Stomach smooth muscle (tissue), 2 donors: ENCODE results near the gene POP5.

Experiments
- H3K27ac ChIP-seq: one replicate; pipeline ENCODE4 v1.7.0; 2013; ENCODE audit warnings: mild to moderate bottlenecking, low read length, inconsistent platforms
- H3K27me3 ChIP-seq, 2 donors: one replicate each; pipeline ENCODE4 v1.7.0; 2013; ENCODE audit warnings: low read length in 2 of 2; ENCODE audit not compliant: insufficient read depth in 2 of 2, control insufficient read depth in 1 of 2
- H3K36me3 ChIP-seq, 2 donors: one replicate each; pipeline ENCODE4 v1.7.0; 2013; ENCODE audit warnings: low read length in 2 of 2; ENCODE audit not compliant: control insufficient read depth in 2 of 2, insufficient read depth in 2 of 2
- H3K4me1 ChIP-seq: one replicate; pipeline ENCODE4 v1.7.0; 2013; ENCODE audit warnings: low read length; ENCODE audit not compliant: control insufficient read depth, insufficient read depth
- H3K4me3 ChIP-seq, 2 donors: one replicate each; pipeline ENCODE4 v1.7.0; 2013; ENCODE audit warnings: low read length in 2 of 2
- H3K9ac ChIP-seq, 2 donors: one replicate each; pipeline ENCODE4 v1.7.0; 2013; ENCODE audit warnings: low read length in 2 of 2, mild to moderate bottlenecking in 1 of 2
- H3K9me3 ChIP-seq, 2 donors: one replicate each; pipeline ENCODE4 v1.7.0; 2013; ENCODE audit warnings: low read length in 2 of 2; ENCODE audit not compliant: control insufficient read depth in 2 of 2
- donor health status: healthy.
- donor health status: Pancreatic carcinoma.

POP5 gene

GRCh38 chr12:120562906-120563305 lies 18.3 kb downstream of the POP5 start:
- peaks cover 5% of the 10 kb centered on the region for H3K4me1 ChIP-seq
- H3K27ac ChIP-seq = peak overlapping the region; percentile 11
- H3K4me3 ChIP-seq = no peak overlapping the region
- H3K27me3 ChIP-seq = no peaks in the 10 kb centered on the region
- peaks cover 57 to 63% of the 10 kb centered on the region in 2 donors for H3K36me3 ChIP-seq
- no peak overlapping the region for H3K9ac ChIP-seq
- H3K9me3 ChIP-seq = no peaks in the 10 kb centered on the region

- Histone ChIP-seq H3K4me3 (no peak overlapping the region), H3K9ac (no peak overlapping the region), H3K36me3 (peaks cover 44 to 45% of the 10 kb centered on the region in 2 donors), H3K27me3 (no peaks in the 10 kb centered on the region), H3K27ac (no peak overlapping the region), H3K9me3 (no peaks in the 10 kb centered on the region), H3K4me1 (no peaks in the 10 kb centered on the region)
Measured at GRCh38 chr12:120557589-120557988, 23.6 kb downstream of the POP5 start.

DNA sequence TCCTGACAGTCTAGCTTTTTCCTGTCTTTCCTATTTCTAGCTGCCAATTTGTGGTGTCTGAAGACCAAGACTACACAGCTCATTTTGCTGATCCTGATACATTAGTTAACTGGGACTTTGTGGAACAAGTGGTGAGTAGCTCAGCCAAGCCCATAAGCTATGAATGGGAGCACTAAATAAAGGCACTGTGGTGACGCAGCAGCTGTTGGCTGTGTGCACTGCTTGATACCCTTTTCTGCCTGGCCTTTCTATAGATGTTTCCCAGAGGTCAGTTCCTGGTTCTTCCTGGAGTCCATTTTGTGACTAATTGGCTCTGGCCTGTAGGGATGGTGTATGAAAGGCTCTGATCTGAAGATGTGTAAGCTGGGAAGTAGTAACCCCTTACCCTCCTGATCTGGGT lies 26.5 kb downstream of the POP5 start:
- no peak overlapping the region for H3K9ac ChIP-seq
- H3K27ac ChIP-seq = no peak overlapping the region
- H3K4me3 ChIP-seq = no peak overlapping the region
- no peaks in the 10 kb centered on the region for H3K9me3 ChIP-seq
- no peaks in the 10 kb centered on the region for H3K27me3 ChIP-seq
- peaks cover 29 to 31% of the 10 kb centered on the region in 2 donors for H3K36me3 ChIP-seq
- H3K4me1 ChIP-seq = peaks cover 3% of the 10 kb centered on the region

- H3K4me1 ChIP-seq = peaks cover 21% of the 10 kb centered on the region
- H3K4me3 ChIP-seq = no peak overlapping the region
- no peaks in the 10 kb centered on the region for H3K9me3 ChIP-seq
- no peak overlapping the region for H3K27ac ChIP-seq
- H3K9ac ChIP-seq = no peak overlapping the region
- no peaks in the 10 kb centered on the region for H3K27me3 ChIP-seq
- peaks cover 24 to 28% of the 10 kb centered on the region in 2 donors for H3K36me3 ChIP-seq
Measured at GRCh38 chr12:120546050-120546386, 35.2 kb downstream of the POP5 start.

- Histone ChIP-seq H3K9ac (no peak overlapping the region), H3K27ac (no peak overlapping the region), H3K4me3 (no peak overlapping the region), H3K27me3 (no peaks in the 10 kb centered on the region), H3K9me3 (no peaks in the 10 kb centered on the region), H3K36me3 (peaks cover 24 to 28% of the 10 kb centered on the region in 2 donors), H3K4me1 (peaks cover 20% of the 10 kb centered on the region)
Measured at GRCh38 chr12:120544691-120545090, 36.5 kb downstream of the POP5 start.

GRCh38 chr12:120542166-120542565 lies 39.0 kb downstream of the POP5 start:
- Histone ChIP-seq H3K36me3 (peaks cover 9 to 10% of the 10 kb centered on the region in 2 donors), H3K27ac (no peak overlapping the region)

DNA sequence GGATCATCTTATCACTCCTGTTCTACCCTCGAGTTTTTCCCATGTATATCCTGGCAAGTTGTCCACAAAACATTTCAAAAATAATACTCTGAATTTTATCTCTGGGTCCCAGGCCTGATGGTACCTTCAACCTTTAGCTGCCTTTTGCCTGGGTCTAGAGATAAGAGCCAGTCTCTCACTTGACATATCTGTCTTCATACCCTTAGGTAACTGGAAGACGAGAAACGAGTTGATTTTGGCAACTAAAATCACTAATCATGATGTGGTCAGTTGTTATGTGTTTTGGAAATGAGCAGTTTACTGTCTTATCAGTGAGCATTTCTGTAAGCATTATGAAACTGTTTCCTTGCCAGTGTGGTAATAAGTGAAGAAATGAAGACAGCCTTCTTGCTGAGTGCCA lies 40.8 kb downstream of the POP5 start:
- peak overlapping the region; percentile 37 for H3K27ac ChIP-seq
- H3K36me3 ChIP-seq = peaks cover 0 to 3% of the 10 kb centered on the region in 2 donors
- no peak overlapping the region for H3K4me3 ChIP-seq
- H3K9ac ChIP-seq = no peak overlapping the region
- H3K27me3 ChIP-seq = no peaks in the 10 kb centered on the region
- peaks cover 46% of the 10 kb centered on the region for H3K4me1 ChIP-seq
- no peaks in the 10 kb centered on the region for H3K9me3 ChIP-seq

More at GRCh38 chr12:120542166-120542565, 39.0 kb downstream of the POP5 start:
- Histone ChIP-seq H3K4me3 (no peak overlapping the region), H3K4me1 (peaks cover 40% of the 10 kb centered on the region), H3K27me3 (no peaks in the 10 kb centered on the region), H3K9me3 (no peaks in the 10 kb centered on the region), H3K9ac (no peak overlapping the region)

DNA sequence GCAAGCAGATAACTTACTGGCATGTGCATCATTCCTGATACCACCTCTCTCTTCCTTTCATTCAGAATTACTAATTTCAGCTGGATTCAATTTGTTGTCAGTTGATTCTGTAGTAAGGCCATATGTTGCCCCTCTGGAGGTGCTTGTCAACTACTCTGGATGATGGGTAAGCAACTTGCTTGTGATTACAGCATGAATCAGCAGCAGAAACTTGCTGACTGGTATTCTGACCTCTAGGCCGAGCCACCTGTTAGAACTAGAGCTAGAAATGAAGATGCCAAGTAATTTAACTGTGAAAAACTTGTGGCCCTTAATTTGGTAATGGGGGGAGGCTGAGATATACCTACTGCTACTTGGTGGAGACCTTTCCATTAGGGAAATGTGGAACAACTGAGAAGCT lies 41.9 kb downstream of the POP5 start:
- Histone ChIP-seq H3K9me3 (no peaks in the 10 kb centered on the region), H3K4me1 (peaks cover 45% of the 10 kb centered on the region), H3K9ac (no peak overlapping the region), H3K36me3 (peaks cover 0 to 3% of the 10 kb centered on the region in 2 donors), H3K27ac (peak overlapping the region; percentile 19), H3K4me3 (peak overlapping the region; percentile 40 to 42), H3K27me3 (no peaks in the 10 kb centered on the region)

DNA sequence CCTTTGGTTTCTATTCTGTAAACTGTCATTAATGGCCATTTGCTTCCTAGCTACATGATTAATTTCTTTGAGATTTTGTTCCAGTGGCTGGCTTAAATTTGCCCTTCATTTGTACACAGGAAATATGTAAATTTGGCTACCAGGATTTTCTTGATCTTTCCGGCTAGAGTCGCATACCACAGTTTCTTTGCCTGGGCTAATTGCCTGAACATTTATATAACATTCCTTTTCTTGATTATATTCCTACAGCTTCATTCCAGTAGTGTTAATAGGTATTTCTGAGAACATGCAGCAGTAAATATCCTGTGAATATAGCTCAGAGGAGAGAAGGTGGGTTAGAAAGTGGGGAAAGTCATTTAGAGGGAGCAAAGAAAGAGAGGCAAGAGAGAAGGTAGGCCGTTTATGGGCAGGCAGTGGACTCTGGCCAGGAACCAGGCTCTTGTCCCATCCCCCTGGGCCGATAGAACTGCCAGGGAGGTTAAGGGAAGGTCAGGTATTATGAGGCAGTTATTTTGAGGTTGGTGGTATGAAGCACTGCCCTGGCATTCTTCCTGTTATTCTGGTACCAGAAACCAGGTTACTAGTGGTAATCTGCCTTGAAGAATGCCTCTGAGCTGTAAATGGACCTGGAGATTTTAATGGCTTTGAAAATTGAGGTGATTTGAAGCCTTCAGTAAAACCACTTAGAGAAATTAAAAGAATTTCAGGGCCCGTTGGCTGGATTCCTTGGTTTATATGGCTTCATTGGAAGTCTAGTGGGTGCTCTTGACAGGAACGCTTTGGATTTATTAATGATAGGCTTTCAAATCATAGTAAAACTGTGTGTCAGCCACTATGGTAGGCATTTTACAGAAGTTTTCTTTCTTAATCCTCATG lies 42.7 kb downstream of the POP5 start:
- H3K4me3 ChIP-seq = peak overlapping the region; percentile 30 to 45
- H3K9me3 ChIP-seq = no peaks in the 10 kb centered on the region
- peaks cover 38% of the 10 kb centered on the region for H3K4me1 ChIP-seq
- H3K27ac ChIP-seq = peak overlapping the region; percentile 46
- H3K27me3 ChIP-seq = no peaks in the 10 kb centered on the region
- H3K9ac ChIP-seq = peak overlapping the region; percentile 1 to 46
- peaks cover 0 to 3% of the 10 kb centered on the region in 2 donors for H3K36me3 ChIP-seq

- Histone ChIP-seq H3K9me3 (no peaks in the 10 kb centered on the region), H3K27ac (peak overlapping the region; percentile 46), H3K9ac (peak overlapping the region; percentile 2 to 46), H3K4me3 (peak overlapping the region; percentile 30 to 40), H3K4me1 (peaks cover 32% of the 10 kb centered on the region), H3K36me3 (peaks cover 0 to 3% of the 10 kb centered on the region in 2 donors), H3K27me3 (no peaks in the 10 kb centered on the region)
Measured at GRCh38 chr12:120537856-120538220, 43.4 kb downstream of the POP5 start.
